ENCODE measurements around the gene FGF18. TPM values are rescaled to one million over a fixed set of nuclear protein-coding genes. Genes with fewer than 3 reads are reported as not detected.
A peak's percentile ranks its signal among the peaks of the same experiment; 100 is the strongest.

Gene FGF18
- total RNA-seq, 6 donors from 2014 or later, result 0.44 to 4.6 (median 1.4) TPM

DNA sequence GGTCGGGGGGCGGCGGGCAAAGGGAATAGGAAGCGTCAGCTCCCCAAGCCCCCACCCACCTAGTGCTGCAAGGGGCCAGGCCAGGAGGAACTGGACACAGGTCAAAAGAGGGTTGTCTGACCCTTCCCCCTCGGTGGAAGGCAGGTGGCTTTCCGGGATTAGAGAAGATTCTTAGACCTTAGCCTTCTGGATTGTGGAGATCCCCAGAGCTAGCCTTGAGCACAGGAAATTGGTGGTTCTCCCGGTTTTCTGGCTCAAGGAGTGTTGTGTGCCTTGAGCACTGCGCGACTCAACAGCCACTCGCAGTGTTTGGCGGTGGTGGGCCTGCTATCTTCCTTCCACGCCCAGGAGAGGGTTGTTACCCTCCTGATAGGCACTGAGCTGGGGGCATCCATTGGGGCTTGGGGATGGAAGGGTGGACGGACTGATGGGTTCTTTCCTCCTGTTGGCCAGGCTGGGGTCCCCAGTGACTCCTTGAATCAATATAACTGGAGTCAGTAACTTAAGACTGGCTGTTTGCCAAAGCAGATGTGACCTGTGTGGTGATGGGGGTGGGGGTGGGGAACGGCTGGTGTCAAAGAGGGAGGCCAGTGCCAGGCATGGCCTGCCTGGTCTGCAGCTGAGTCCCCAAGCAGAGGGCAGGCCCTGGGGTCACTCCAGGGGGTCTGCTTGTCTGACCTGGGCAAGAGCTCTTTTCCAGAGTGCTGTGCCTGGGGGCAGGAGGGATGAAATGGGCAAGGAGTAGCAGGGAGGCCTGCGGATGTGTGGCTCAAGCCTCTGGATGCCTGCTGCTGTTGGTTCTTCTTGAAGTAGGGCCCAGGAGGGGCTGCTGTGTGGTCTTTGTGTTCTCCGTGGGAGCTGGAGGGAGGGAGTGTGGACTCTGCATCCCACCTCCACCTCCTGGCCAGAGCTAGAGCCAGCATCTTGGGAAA, 2.1 kb downstream of the FGF18 start:
- H3K9me3 ChIP-seq, result no peaks in the 10 kb centered on the region
- DNase-seq (no peak), ATAC-seq (ENCODE audit: low FRiP score in 2 of 2) (no peak)
- no peaks in the 10 kb centered on the region for H3K36me3 ChIP-seq
- TF ChIP-seq POLR2AphosphoS5 (IDR thresholded peaks at IDR 0.05), result no peak
- TF ChIP-seq, protein P1, sequence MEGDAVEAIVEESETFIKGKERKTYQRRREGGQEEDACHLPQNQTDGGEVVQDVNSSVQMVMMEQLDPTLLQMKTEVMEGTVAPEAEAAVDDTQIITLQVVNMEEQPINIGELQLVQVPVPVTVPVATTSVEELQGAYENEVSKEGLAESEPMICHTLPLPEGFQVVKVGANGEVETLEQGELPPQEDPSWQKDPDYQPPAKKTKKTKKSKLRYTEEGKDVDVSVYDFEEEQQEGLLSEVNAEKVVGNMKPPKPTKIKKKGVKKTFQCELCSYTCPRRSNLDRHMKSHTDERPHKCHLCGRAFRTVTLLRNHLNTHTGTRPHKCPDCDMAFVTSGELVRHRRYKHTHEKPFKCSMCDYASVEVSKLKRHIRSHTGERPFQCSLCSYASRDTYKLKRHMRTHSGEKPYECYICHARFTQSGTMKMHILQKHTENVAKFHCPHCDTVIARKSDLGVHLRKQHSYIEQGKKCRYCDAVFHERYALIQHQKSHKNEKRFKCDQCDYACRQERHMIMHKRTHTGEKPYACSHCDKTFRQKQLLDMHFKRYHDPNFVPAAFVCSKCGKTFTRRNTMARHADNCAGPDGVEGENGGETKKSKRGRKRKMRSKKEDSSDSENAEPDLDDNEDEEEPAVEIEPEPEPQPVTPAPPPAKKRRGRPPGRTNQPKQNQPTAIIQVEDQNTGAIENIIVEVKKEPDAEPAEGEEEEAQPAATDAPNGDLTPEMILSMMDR (IDR thresholded peaks at IDR 0.05), result no peak
- TF ChIP-seq POLR2A (IDR thresholded peaks at IDR 0.05), result no peak
- peak overlapping the region in 2 of 4 donors; percentile 52 for H3K4me3 ChIP-seq
- no peak overlapping the region for H3K27ac ChIP-seq
- peaks cover 28 to 33% (median 29%) of the 10 kb centered on the region in 4 donors for H3K4me1 ChIP-seq
- peaks cover 0 to 14% (median 0%) of the 10 kb centered on the region in 4 donors for H3K27me3 ChIP-seq
- 62 to 63% methylated on average over 11 to 16 of the region's 16 CpGs for WGBS, 2 donors

GRCh38 chr5:171422495-171422894, 3.0 kb downstream of the FGF18 start:
- 100% methylated on average over 2 of the region's 2 CpGs; no CpG with 5 or more reads in 1 of the 2 donors for WGBS, 2 donors
- ATAC-seq (ENCODE audit: low FRiP score in 2 of 2) (no peak), DNase-seq (no peak)
- peaks cover 28 to 33% (median 29%) of the 10 kb centered on the region in 4 donors for H3K4me1 ChIP-seq
- H3K27me3 ChIP-seq, result peaks cover 0 to 14% (median 0%) of the 10 kb centered on the region in 4 donors
- H3K9me3 ChIP-seq, result no peaks in the 10 kb centered on the region
- no peak overlapping the region for H3K27ac ChIP-seq
- no peak overlapping the region for H3K4me3 ChIP-seq
- TF ChIP-seq, protein P1 (IDR thresholded peaks at IDR 0.05), result no peak
- TF ChIP-seq EP300 (IDR thresholded peaks at IDR 0.05), result no peak
- no peak for TF ChIP-seq POLR2AphosphoS5 (IDR thresholded peaks at IDR 0.05)
- no peak for TF ChIP-seq POLR2A (IDR thresholded peaks at IDR 0.05)
- no peaks in the 10 kb centered on the region for H3K36me3 ChIP-seq

GRCh38 chr5:171422902-171423663, 3.6 kb downstream of the FGF18 start:
- ATAC-seq (ENCODE audit: low FRiP score in 2 of 2) (no peak), DNase-seq (no peak)
- no peak overlapping the region for H3K27ac ChIP-seq
- H3K4me1 ChIP-seq, result peaks cover 28 to 33% (median 29%) of the 10 kb centered on the region in 4 donors
- no peaks in the 10 kb centered on the region for H3K9me3 ChIP-seq
- WGBS, 2 donors, result 86 to 88% methylated on average over 18 to 26 of the region's 26 CpGs
- no peaks in the 10 kb centered on the region for H3K36me3 ChIP-seq
- TF ChIP-seq, protein P1 (IDR thresholded peaks at IDR 0.05), result no peak
- TF ChIP-seq POLR2AphosphoS5 (IDR thresholded peaks at IDR 0.05), result no peak
- TF ChIP-seq EP300 (IDR thresholded peaks at IDR 0.05), result no peak
- no peak for TF ChIP-seq POLR2A (IDR thresholded peaks at IDR 0.05)
- H3K27me3 ChIP-seq, result peaks cover 0 to 14% (median 0%) of the 10 kb centered on the region in 4 donors
- no peak overlapping the region for H3K4me3 ChIP-seq

DNA sequence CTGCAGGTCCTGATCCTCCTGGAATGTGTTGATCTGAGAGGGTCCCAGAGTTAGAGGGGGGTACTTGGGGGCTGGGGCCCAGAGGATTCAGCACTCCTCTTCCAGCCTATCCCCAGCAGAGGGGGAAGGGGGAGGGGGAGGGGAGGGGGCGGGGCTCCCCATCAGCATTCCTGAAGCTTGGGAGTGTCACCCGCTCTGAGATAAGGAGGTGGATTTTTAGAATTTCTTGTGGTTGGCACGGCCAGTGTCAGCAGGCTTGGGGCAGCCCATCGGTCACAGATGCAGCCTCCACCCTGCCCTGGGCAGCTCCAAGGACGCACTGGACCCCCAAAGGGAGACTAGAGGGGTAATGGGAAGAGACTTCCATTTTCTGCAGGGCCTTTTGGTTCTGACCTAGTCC, 5.3 kb downstream of the FGF18 start:
- 66% methylated on average over 4 of the region's 5 CpGs; no CpG with 5 or more reads in 1 of the 2 donors for WGBS, 2 donors
- DNase-seq (no peak), ATAC-seq (ENCODE audit: low FRiP score in 2 of 2) (peak in 1 of 2 donors; percentile 31)
- Histone ChIP-seq H3K36me3 (no peaks in the 10 kb centered on the region), H3K27me3 (peaks cover 0 to 8% (median 0%) of the 10 kb centered on the region in 4 donors), H3K4me1 (peaks cover 14 to 18% (median 16%) of the 10 kb centered on the region in 4 donors), H3K27ac (no peak overlapping the region), H3K4me3 (no peak overlapping the region), H3K9me3 (no peaks in the 10 kb centered on the region)
- TF ChIP-seq POLR2AphosphoS5 (IDR thresholded peaks at IDR 0.05) (no peak), POLR2A (IDR thresholded peaks at IDR 0.05) (no peak), EP300 (IDR thresholded peaks at IDR 0.05) (no peak)
- TF ChIP-seq, protein P1 (IDR thresholded peaks at IDR 0.05), result no peak

All from upper lobe of left lung (tissue), 6 donors.